HepG2 (cell line): Measurements from ENCODE around the gene MAML1. TPM values are rescaled to one million over a fixed set of nuclear protein-coding genes. Genes with fewer than 3 reads are reported as not detected.

Source experiments
- ASH2L ChIP-seq: fragments of 300-600, 200-600 bp; sonication (generic); IDR thresholded peaks from 2 replicates; pipeline ENCODE4 v1.7.0; 2017; ENCODE audit warnings: low read depth, mild to moderate bottlenecking, moderate library complexity, mixed read lengths, low read length; ENCODE audit not compliant: insufficient read length
- CAMTA2 ChIP-seq: sonication (generic); formaldehyde crosslinking; IDR thresholded peaks from 2 replicates; pipeline ENCODE4 v1.4.0; 2020; ENCODE audit warnings: mild to moderate bottlenecking, missing genetic modification reagents, borderline replicate concordance
- CBFB ChIP-seq: sonication (generic); formaldehyde crosslinking; IDR thresholded peaks from 2 replicates; pipeline ENCODE4 v1.4.0; 2020; ENCODE audit warnings: missing genetic modification reagents
- CCDC6 ChIP-seq: sonication (generic); formaldehyde crosslinking; IDR thresholded peaks from 2 replicates; pipeline ENCODE4 v1.8.1; 2022; ENCODE audit warnings: mild to moderate bottlenecking, missing genetic modification reagents, moderate library complexity
- CENPT ChIP-seq: sonication (generic); formaldehyde crosslinking; IDR thresholded peaks from 2 replicates; pipeline ENCODE4 v1.8.0; 2022; ENCODE audit warnings: low read depth, mild to moderate bottlenecking, moderate library complexity, missing genetic modification reagents
- ELF3 ChIP-seq: IDR thresholded peaks from 2 replicates; pipeline ENCODE4 v1.6.1; 2016; ENCODE audit warnings: missing genetic modification reagents, missing compliant biosample characterization
- FOXO1 ChIP-seq: sonication (generic); formaldehyde crosslinking; IDR thresholded peaks from 2 replicates; pipeline ENCODE4 v1.4.0; 2020; ENCODE audit warnings: missing genetic modification reagents
- ISL2 ChIP-seq: sonication (generic); formaldehyde crosslinking; IDR thresholded peaks from 2 replicates; pipeline ENCODE4 v1.5.0; 2020; ENCODE audit warnings: missing genetic modification reagents
- MEIS2 ChIP-seq: sonication (generic); formaldehyde crosslinking; IDR thresholded peaks from 2 replicates; pipeline ENCODE4 v1.9.0; 2021; ENCODE audit warnings: mild to moderate bottlenecking, missing genetic modification reagents
- NONO ChIP-seq, 2 experiments: fragments of 450-650 bp in 1 of 2; sonication (generic) in 1 of 2; formaldehyde crosslinking in 1 of 2; IDR thresholded peaks in 1 of 2; conservative IDR thresholded peaks in 1 of 2; 2 replicates each; pipeline versions ENCODE4 v1.6.1 to v1.8.0; 2017 to 2022; ENCODE audit warnings: mild to moderate bottlenecking in 1 of 2, missing genetic modification reagents in 1 of 2, moderate library complexity in 1 of 2
- POLR2A ChIP-seq, 2 experiments: IDR thresholded peaks; 2 replicates each; pipeline ENCODE4 v1.6.1; 2011; ENCODE audit warnings: low read depth in 2 of 2, low read length in 2 of 2, mild to moderate bottlenecking in 1 of 2, moderate library complexity in 1 of 2; ENCODE audit not compliant: insufficient read depth in 1 of 2
- RFXAP ChIP-seq: sonication (generic); formaldehyde crosslinking; IDR thresholded peaks from 2 replicates; pipeline ENCODE4 v1.4.0; 2020; ENCODE audit warnings: missing genetic modification reagents, borderline replicate concordance
- SOX13 ChIP-seq, 3 experiments: fragments of 450-650 bp in 1 of 3; sonication (generic) in 1 of 3; formaldehyde crosslinking in 1 of 3; IDR thresholded peaks in 2 of 3; conservative IDR thresholded peaks in 1 of 3; 2 replicates each; pipeline versions ENCODE4 v1.5.0 to v1.6.1; 2016 to 2020; ENCODE audit warnings: antibody characterized with exemption in 1 of 3, mild to moderate bottlenecking in 1 of 3, missing compliant biosample characterization in 1 of 3, missing genetic modification reagents in 1 of 3, moderate library complexity in 1 of 3
- TBX3 ChIP-seq: fragments of 450-650 bp; IDR thresholded peaks from 2 replicates; pipeline ENCODE4 v1.6.1; 2017; ENCODE audit warnings: antibody characterized with exemption, mild to moderate bottlenecking, inconsistent platforms, borderline replicate concordance
- ZBTB38 ChIP-seq: sonication (generic); formaldehyde crosslinking; IDR thresholded peaks from 2 replicates; pipeline ENCODE4 v1.5.1; 2020; ENCODE audit warnings: mild to moderate bottlenecking, missing genetic modification reagents
- ZNF446 ChIP-seq: sonication (generic); formaldehyde crosslinking; IDR thresholded peaks from 2 replicates; pipeline ENCODE4 v1.5.0; 2020; ENCODE audit warnings: mild to moderate bottlenecking, missing genetic modification reagents
- ZNF460 ChIP-seq: sonication (generic); formaldehyde crosslinking; IDR thresholded peaks from 2 replicates; pipeline ENCODE4 v1.5.1; 2020; ENCODE audit warnings: missing genetic modification reagents, mild to moderate bottlenecking, borderline replicate concordance
- ZNF557 ChIP-seq: sonication (generic); formaldehyde crosslinking; IDR thresholded peaks from 2 replicates; pipeline ENCODE4 v1.4.0; 2020; ENCODE audit warnings: missing genetic modification reagents
- ZNF788 ChIP-seq: sonication (generic); formaldehyde crosslinking; IDR thresholded peaks from 2 replicates; pipeline ENCODE4 v1.5.0; 2020; ENCODE audit warnings: mild to moderate bottlenecking, missing genetic modification reagents, borderline replicate concordance
- polyA plus RNA-seq, 8 experiments: library from polyadenylated mRNA; depleted of rRNA in 3 of 8; stranded (reverse) in 7 of 8; unstranded in 1 of 8; fragments of >200 nt; fragmentation: Illumina TruSeq in 4 of 8; extraction: Trizol in 4 of 8; gene quantifications; 2 replicates each; pipeline versions ENCODE4 v1.2.1 to v1.2.3, GENCODE V29; 2011 to 2016; ENCODE audit warnings: low read depth in 4 of 8, missing spikeins in 1 of 8, mixed read lengths in 1 of 8; ENCODE audit not compliant: insufficient read depth in 1 of 8
- total RNA-seq, 5 experiments: library from RNA; depleted of rRNA; stranded (reverse); fragments of >200 nt; fragmentation: Illumina TruSeq; extraction: Trizol; gene quantifications; 2 replicates each; pipeline ENCODE4 v1.2.3, GENCODE V29; 2016; ENCODE audit warnings: low read depth in 1 of 5
- TF ChIP-seq, protein P1 (sequence below): sonication (generic); formaldehyde crosslinking; IDR thresholded peaks from 2 replicates; pipeline ENCODE4 v1.4.0; 2020; ENCODE audit warnings: missing genetic modification reagents
- TF ChIP-seq, protein P2 (sequence below): sonication (generic); formaldehyde crosslinking; IDR thresholded peaks from 2 replicates; pipeline ENCODE4 v1.5.0; 2020; ENCODE audit warnings: mild to moderate bottlenecking, missing genetic modification reagents, borderline replicate concordance
- TF ChIP-seq, protein P3 (sequence below): sonication (generic); formaldehyde crosslinking; conservative IDR thresholded peaks from 2 replicates; pipeline ENCODE4 v1.8.0; 2022; ENCODE audit warnings: low read depth, missing genetic modification reagents

Gene MAML1
- total and polyA plus RNA-seq, 2 of the 13 experiments (the other 11 are each of a cell fraction or from before 2014, with no cell fraction given) = 10.0 to 10.8 TPM

DNA sequence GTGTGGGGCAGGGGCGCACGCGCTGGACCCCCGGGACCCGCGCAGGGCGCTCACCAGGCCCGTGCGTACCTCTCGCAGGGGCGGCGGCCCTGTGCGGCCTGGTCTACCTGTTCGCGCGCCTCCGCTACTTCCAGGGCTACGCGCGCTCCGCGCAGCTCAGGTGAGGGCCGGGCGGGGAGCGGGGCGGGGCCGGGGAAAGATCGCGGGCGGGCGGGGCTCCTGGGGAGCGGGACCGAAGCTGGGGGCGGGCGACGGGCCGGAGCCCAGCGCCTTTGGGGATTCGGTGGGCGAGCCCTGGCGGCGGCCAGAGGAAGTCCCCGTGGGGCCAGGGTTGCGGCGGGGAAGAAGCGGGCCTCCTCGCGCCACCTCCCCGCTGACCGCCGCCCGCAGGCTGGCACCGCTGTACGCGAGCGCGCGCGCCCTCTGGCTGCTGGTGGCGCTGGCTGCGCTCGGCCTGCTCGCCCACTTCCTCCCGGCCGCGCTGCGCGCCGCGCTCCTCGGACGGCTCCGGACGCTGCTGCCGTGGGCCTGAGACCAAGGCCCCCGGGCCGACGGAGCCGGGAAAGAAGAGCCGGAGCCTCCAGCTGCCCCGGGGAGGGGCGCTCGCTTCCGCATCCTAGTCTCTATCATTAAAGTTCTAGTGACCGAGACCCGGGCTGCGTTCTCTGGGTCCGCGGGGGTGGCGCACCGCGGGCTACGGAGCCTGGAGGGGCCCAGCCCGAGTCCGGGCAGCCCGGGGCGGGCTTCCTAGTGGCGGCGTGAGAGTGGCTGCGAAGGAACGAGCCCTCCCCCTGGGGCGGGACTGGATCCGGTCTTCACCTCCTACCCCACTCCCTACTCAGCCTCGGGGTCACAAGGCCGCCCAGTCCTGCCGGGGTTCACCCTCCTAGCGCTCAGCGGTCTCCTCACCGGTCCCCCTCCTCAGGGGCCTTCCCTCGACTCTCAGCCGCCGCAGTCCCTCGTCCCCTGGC is 63.5 kb downstream of the MAML1 start (continued):
- TF ChIP-seq POLR2A (IDR thresholded peaks at IDR 0.05; ENCODE audit: insufficient read depth in 1 of 2, low read depth in 2 of 2, low read length in 2 of 2) (0 out of 4 replicates have a peak, but pooled peaks of 1 of the 2 experiments have one; percentile 25), ZNF557 (CRISPR knock-in tag) (no peak), ISL2 (CRISPR knock-in tag) (peak; percentile 29; the same call in 1 of the 2 replicates), ASH2L (peak; percentile 50), RFXAP (CRISPR knock-in tag) (peak; percentile 23; the same call in 1 of the 2 replicates), ZNF460 (CRISPR knock-in tag) (no peak), MEIS2 (CRISPR knock-in tag) (peak; percentile 53; the same call in 1 of the 2 replicates), SOX13 (IDR thresholded peaks at IDR 0.05) (0 out of 2 replicates have a peak, but pooled peaks have one; percentile 14), SOX13 (CRISPR knock-in tag; conservative IDR thresholded peaks at IDR 0.05 in 1 of 2, IDR thresholded peaks at IDR 0.05 in 1 of 2) (no peak), ZBTB38 (no peak), ZNF788 (CRISPR knock-in tag) (peak; percentile 50), CCDC6 (CRISPR knock-in tag) (peak; percentile 74; the same call in 1 of the 2 replicates), ELF3 (CRISPR knock-in tag) (peak; percentile 67), ZNF446 (CRISPR knock-in tag) (0 out of 2 replicates have a peak, but pooled peaks have one; percentile 66), CENPT (CRISPR knock-in tag) (0 out of 2 replicates have a peak, but pooled peaks have one; percentile 9), CBFB (CRISPR knock-in tag) (no peak), NONO (IDR thresholded peaks at IDR 0.05) (no peak), NONO (CRISPR knock-in tag; conservative IDR thresholded peaks at IDR 0.05) (peak; percentile 61; the same call in 1 of the 2 replicates), CAMTA2 (peak; percentile 20; the same call in 1 of the 2 replicates), TBX3 (no peak), FOXO1 (CRISPR knock-in tag) (peak; percentile 30; the same call in 1 of the 2 replicates)
- TF ChIP-seq, protein P1, sequence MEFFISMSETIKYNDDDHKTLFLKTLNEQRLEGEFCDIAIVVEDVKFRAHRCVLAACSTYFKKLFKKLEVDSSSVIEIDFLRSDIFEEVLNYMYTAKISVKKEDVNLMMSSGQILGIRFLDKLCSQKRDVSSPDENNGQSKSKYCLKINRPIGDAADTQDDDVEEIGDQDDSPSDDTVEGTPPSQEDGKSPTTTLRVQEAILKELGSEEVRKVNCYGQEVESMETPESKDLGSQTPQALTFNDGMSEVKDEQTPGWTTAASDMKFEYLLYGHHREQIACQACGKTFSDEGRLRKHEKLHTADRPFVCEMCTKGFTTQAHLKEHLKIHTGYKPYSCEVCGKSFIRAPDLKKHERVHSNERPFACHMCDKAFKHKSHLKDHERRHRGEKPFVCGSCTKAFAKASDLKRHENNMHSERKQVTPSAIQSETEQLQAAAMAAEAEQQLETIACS (CRISPR knock-in tag) = peak; percentile 80
- TF ChIP-seq, protein P2, sequence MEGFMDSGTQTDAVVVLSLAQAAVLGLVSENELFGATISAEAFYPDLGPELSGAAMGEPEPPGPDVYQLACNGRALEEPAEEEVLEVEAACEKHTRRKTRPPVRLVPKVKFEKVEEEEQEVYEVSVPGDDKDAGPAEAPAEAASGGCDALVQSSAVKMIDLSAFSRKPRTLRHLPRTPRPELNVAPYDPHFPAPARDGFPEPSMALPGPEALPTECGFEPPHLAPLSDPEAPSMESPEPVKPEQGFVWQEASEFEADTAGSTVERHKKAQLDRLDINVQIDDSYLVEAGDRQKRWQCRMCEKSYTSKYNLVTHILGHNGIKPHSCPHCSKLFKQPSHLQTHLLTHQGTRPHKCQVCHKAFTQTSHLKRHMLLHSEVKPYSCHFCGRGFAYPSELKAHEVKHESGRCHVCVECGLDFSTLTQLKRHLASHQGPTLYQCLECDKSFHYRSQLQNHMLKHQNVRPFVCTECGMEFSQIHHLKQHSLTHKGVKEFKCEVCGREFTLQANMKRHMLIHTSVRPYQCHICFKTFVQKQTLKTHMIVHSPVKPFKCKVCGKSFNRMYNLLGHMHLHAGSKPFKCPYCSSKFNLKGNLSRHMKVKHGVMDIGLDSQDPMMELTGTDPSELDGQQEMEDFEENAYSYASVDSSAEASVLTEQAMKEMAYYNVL (CRISPR knock-in tag) = peak; percentile 60; the same call in 1 of the 2 replicates
- TF ChIP-seq, protein P3, sequence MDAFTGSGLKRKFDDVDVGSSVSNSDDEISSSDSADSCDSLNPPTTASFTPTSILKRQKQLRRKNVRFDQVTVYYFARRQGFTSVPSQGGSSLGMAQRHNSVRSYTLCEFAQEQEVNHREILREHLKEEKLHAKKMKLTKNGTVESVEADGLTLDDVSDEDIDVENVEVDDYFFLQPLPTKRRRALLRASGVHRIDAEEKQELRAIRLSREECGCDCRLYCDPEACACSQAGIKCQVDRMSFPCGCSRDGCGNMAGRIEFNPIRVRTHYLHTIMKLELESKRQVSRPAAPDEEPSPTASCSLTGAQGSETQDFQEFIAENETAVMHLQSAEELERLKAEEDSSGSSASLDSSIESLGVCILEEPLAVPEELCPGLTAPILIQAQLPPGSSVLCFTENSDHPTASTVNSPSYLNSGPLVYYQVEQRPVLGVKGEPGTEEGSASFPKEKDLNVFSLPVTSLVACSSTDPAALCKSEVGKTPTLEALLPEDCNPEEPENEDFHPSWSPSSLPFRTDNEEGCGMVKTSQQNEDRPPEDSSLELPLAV (CRISPR knock-in tag) = no peak
